ENCODE data around the gene ZFPM1.

DNA sequence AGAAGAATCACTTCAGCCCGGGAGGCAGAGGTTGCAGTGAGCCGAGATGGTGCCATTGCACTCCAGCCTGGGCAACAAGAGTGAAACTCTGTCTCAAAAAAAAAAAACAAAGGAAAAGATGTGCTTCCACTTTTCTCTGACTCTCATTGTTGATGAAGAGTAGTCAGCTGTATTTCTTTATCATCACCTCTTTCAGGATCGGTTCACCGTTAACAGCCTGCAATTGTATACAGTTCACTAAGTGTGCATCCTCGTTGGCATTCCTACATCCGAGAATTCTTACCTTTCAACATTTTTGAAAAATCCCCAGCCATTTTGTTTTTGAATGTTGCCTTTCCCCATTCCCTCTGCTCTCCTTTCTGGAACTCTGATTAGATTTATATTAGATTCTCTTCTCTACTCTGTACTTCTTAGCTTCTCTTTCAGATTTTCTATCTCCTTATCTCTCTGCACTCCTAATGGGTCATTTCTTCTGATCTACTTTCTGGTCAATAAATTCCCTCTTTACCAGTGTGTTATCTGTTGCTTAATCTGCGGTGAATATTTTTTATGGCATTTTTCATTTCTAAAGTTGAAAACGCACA lies 90.2 kb downstream of the ZFPM1 start:
- TF ChIP-seq POLR2A (IDR thresholded peaks at IDR 0.05): no peak
- TF ChIP-seq, protein P1, sequence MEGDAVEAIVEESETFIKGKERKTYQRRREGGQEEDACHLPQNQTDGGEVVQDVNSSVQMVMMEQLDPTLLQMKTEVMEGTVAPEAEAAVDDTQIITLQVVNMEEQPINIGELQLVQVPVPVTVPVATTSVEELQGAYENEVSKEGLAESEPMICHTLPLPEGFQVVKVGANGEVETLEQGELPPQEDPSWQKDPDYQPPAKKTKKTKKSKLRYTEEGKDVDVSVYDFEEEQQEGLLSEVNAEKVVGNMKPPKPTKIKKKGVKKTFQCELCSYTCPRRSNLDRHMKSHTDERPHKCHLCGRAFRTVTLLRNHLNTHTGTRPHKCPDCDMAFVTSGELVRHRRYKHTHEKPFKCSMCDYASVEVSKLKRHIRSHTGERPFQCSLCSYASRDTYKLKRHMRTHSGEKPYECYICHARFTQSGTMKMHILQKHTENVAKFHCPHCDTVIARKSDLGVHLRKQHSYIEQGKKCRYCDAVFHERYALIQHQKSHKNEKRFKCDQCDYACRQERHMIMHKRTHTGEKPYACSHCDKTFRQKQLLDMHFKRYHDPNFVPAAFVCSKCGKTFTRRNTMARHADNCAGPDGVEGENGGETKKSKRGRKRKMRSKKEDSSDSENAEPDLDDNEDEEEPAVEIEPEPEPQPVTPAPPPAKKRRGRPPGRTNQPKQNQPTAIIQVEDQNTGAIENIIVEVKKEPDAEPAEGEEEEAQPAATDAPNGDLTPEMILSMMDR (IDR thresholded peaks at IDR 0.05): no peak

Data from thyroid gland (tissue), 4 donors.